SK-N-SH treated with all-trans-retinoic acid at 6 μM for 48 hours (cell line): ENCODE data around the gene ASIC1.

Source experiments
- ATAC-seq: fragments of 200-7000 bp; cut with Tn5 transposase; 3 replicates; pipeline ENCODE4 v1.9.1; 2020; ENCODE audit warnings: mild to moderate bottlenecking, moderate library complexity
- ARNTL ChIP-seq: fragments of 450-650 bp; formaldehyde crosslinking; IDR thresholded peaks from 2 replicates; pipeline ENCODE4 v1.5.0; 2020; ENCODE audit warnings: low read depth, mild to moderate bottlenecking, moderate library complexity, borderline replicate concordance
- BACH2 ChIP-seq: fragments of 250-450 bp; sonication (Bioruptor Pico); IDR thresholded peaks from 2 replicates; pipeline ENCODE4 v1.9.0; 2021; ENCODE audit warnings: mild to moderate bottlenecking, borderline replicate concordance
- CREB5 ChIP-seq: fragments of 250-450 bp; sonication (Bioruptor Pico); IDR thresholded peaks from 2 replicates; pipeline ENCODE4 v1.5.1; 2020; ENCODE audit warnings: low read depth, mild to moderate bottlenecking, moderate library complexity
- CSDC2 ChIP-seq: fragments of 250-450 bp; sonication (Bioruptor Pico); IDR thresholded peaks from 2 replicates; pipeline ENCODE4 v1.5.0; 2020; ENCODE audit warnings: mild to moderate bottlenecking, moderate library complexity
- CSRNP3 ChIP-seq: fragments of 250-450 bp; sonication (Bioruptor Pico); IDR thresholded peaks from 2 replicates; pipeline ENCODE4 v1.5.1; 2021; ENCODE audit warnings: mild to moderate bottlenecking, moderate library complexity
- ESRRG ChIP-seq: fragments of 250-450 bp; sonication (Bioruptor Pico); IDR thresholded peaks from 2 replicates; pipeline ENCODE4 v1.6.1; 2021; ENCODE audit warnings: mild to moderate bottlenecking
- GLIS3 ChIP-seq: fragments of 250-450 bp; sonication (Bioruptor Pico); IDR thresholded peaks from 2 replicates; pipeline ENCODE4 v1.5.0; 2020; ENCODE audit warnings: mild to moderate bottlenecking, moderate library complexity
- ISL1 ChIP-seq: fragments of 250-450 bp; sonication (Bioruptor Pico); IDR thresholded peaks from 2 replicates; pipeline ENCODE4 v2.1.2; 2022; ENCODE audit warnings: mild to moderate bottlenecking, moderate library complexity
- OSR1 ChIP-seq: fragments of 250-450 bp; sonication (Bioruptor Pico); IDR thresholded peaks from 2 replicates; pipeline ENCODE4 v1.8.0; 2022; ENCODE audit warnings: moderate library complexity, mild to moderate bottlenecking, inconsistent platforms
- PATZ1 ChIP-seq: fragments of 250-450 bp; sonication (Bioruptor Pico); IDR thresholded peaks from 2 replicates; pipeline ENCODE4 v1.8.0; 2020; ENCODE audit warnings: mild to moderate bottlenecking, moderate library complexity, borderline replicate concordance
- POU6F1 ChIP-seq: fragments of 250-450 bp; sonication (Bioruptor Pico); IDR thresholded peaks from 2 replicates; pipeline ENCODE4 v1.8.0; 2021; ENCODE audit warnings: low read depth, mild to moderate bottlenecking, moderate library complexity, borderline replicate concordance
- PPARA ChIP-seq: fragments of 250-450 bp; sonication (Bioruptor Pico); IDR thresholded peaks from 2 replicates; pipeline ENCODE4 v1.5.0; 2020; ENCODE audit warnings: mild to moderate bottlenecking, borderline replicate concordance
- RARB ChIP-seq: fragments of 250-450 bp; sonication (Bioruptor Pico); IDR thresholded peaks from 2 replicates; pipeline ENCODE4 v1.8.0; 2021; ENCODE audit warnings: mild to moderate bottlenecking, moderate library complexity
- SNAI2 ChIP-seq: fragments of 250-450 bp; sonication (Bioruptor Pico); IDR thresholded peaks from 2 replicates; pipeline ENCODE4 v1.5.0; 2020; ENCODE audit warnings: mild to moderate bottlenecking, moderate library complexity
- TCF4 ChIP-seq: fragments of 250-450 bp; sonication (Bioruptor Pico); IDR thresholded peaks from 2 replicates; pipeline ENCODE4 v1.8.0; 2021; ENCODE audit warnings: mild to moderate bottlenecking, moderate library complexity, borderline replicate concordance
- TOX ChIP-seq: fragments of 250-450 bp; sonication (Bioruptor Pico); IDR thresholded peaks from 2 replicates; pipeline ENCODE4 v1.8.0; 2021; ENCODE audit warnings: mild to moderate bottlenecking, moderate library complexity, borderline replicate concordance
- TSHZ2 ChIP-seq: fragments of 250-450 bp; sonication (Bioruptor Pico); IDR thresholded peaks from 2 replicates; pipeline ENCODE4 v1.5.0; 2020; ENCODE audit warnings: mild to moderate bottlenecking, moderate library complexity
- ZFP3 ChIP-seq: fragments of 250-450 bp; sonication (Bioruptor Pico); IDR thresholded peaks from 2 replicates; pipeline ENCODE4 v1.5.0; 2020; ENCODE audit warnings: mild to moderate bottlenecking, moderate library complexity
- ZFP30 ChIP-seq: fragments of 450-650 bp; formaldehyde crosslinking; IDR thresholded peaks from 2 replicates; pipeline ENCODE4 v1.5.0; 2022; ENCODE audit warnings: mild to moderate bottlenecking, moderate library complexity
- ZNF70 ChIP-seq: fragments of 450-650 bp; formaldehyde crosslinking; IDR thresholded peaks from 2 replicates; pipeline ENCODE4 v1.5.0; 2020; ENCODE audit warnings: mild to moderate bottlenecking, moderate library complexity
- ZNF8 ChIP-seq: fragments of 450-650 bp; formaldehyde crosslinking; IDR thresholded peaks from 2 replicates; pipeline ENCODE4 v1.5.0; 2020; ENCODE audit warnings: mild to moderate bottlenecking, moderate library complexity

ASIC1 gene

GRCh38 chr12:50109319-50109718 lies 51.9 kb downstream of the ASIC1 start:
- TF ChIP-seq ZNF70 (no peak), ISL1 (CRISPR knock-in tag) (no peak), ZFP30 (CRISPR knock-in tag) (no peak), GLIS3 (no peak), BACH2 (CRISPR knock-in tag) (no peak), CSRNP3 (CRISPR knock-in tag) (no peak), TCF4 (CRISPR knock-in tag) (no peak), PATZ1 (CRISPR knock-in tag) (no peak), ESRRG (CRISPR knock-in tag) (no peak), TOX (CRISPR knock-in tag) (no peak), SNAI2 (CRISPR knock-in tag) (no peak)
- no peak for ATAC-seq

- no peak for TF ChIP-seq BACH2 (CRISPR knock-in tag)
- TF ChIP-seq ZNF70 = no peak
- TF ChIP-seq PPARA (CRISPR knock-in tag) = no peak
- TF ChIP-seq TOX (CRISPR knock-in tag) = no peak
- TF ChIP-seq POU6F1 (CRISPR knock-in tag) = no peak
- TF ChIP-seq RARB = no peak
- TF ChIP-seq OSR1 (CRISPR knock-in tag) = no peak
- TF ChIP-seq TSHZ2 = no peak
- no peak for TF ChIP-seq CREB5 (CRISPR knock-in tag)
- no peak for TF ChIP-seq TCF4 (CRISPR knock-in tag)
- TF ChIP-seq ZFP3 (CRISPR knock-in tag) = no peak
- TF ChIP-seq PATZ1 (CRISPR knock-in tag) = no peak
- no peak for TF ChIP-seq ISL1 (CRISPR knock-in tag)
- TF ChIP-seq GLIS3 = no peak
- TF ChIP-seq CSDC2 = no peak
- TF ChIP-seq ZNF8 = no peak
- TF ChIP-seq ARNTL (CRISPR knock-in tag) = no peak
- no peak for TF ChIP-seq CSRNP3 (CRISPR knock-in tag)
- TF ChIP-seq, all 23 proteins: peak for 0
- ATAC-seq = no peak
These were observed 52.8 kb downstream of the ASIC1 start for GRCh38 chr12:50110127-50110761.
